Endothelial cell of umbilical vein (primary cell): ENCODE measurements around the gene CDC20B. TPM values are rescaled to one million over a fixed set of nuclear protein-coding genes. Genes with fewer than 3 reads are reported as not detected.

Source experiments
- BruUV-seq: library from RNA; stranded (reverse); fragments of 400-500 nt; replicated peaks from 2 replicates; lab custom pipeline; 2021; lab: Mats Ljungman, UMichigan
- CTCF ChIA-PET: fragments of 300-600, 350-600 bp; sonication (Branson Sonifier 250); formaldehyde crosslinking; loops from one replicate; lab custom pipeline; 2021; ENCODE audit warnings: antibody characterized with exemption, inconsistent platforms; lab: Charles Lee
- POLR2A ChIA-PET: fragments of 300-600, 350-600 bp; sonication (Branson Sonifier 250); formaldehyde crosslinking; loops from one replicate; lab custom pipeline; 2021; ENCODE audit warnings: antibody characterized with exemption, inconsistent platforms; lab: Charles Lee
- DNase-seq: peaks from one replicate; pipeline ENCODE4 v3.0.0-alpha.2; 2011; ENCODE audit warnings: low read depth, low spot score
- FAIRE-seq: peaks from 2 replicates; lab custom pipeline; 2011; peaks lifted over from hg19 to GRCh38; lab: Jason Lieb, UNC
- H2AFZ ChIP-seq: 2 replicates; pipeline ENCODE4 v1.6.0; 2012; ENCODE audit warnings: low read depth, low read length, control low read depth, inconsistent platforms
- H3K27ac ChIP-seq: 2 replicates; pipeline ENCODE4 v1.5.1; 2011; ENCODE audit warnings: low read depth, mild to moderate bottlenecking, control low read depth, low read length, moderate library complexity; ENCODE audit not compliant: insufficient read depth
- H3K27me3 ChIP-seq, 2 experiments: 2 replicates each; pipeline versions ENCODE4 v1.6.0 to v1.6.1; 2011; ENCODE audit warnings: low read length in 2 of 2, mixed read lengths in 1 of 2; ENCODE audit not compliant: control insufficient read depth in 2 of 2, insufficient read depth in 2 of 2
- H3K36me3 ChIP-seq, 2 experiments: 2 replicates in 1 of 2; 3 replicates in 1 of 2; pipeline ENCODE4 v1.5.1; 2011; ENCODE audit warnings: low read length in 2 of 2, mild to moderate bottlenecking in 1 of 2, moderate library complexity in 1 of 2; ENCODE audit not compliant: control insufficient read depth in 2 of 2, insufficient read depth in 2 of 2; ENCODE audit errors: extremely low read depth in 1 of 2
- H3K4me1 ChIP-seq: 3 replicates; pipeline ENCODE4 v1.5.1; 2011; ENCODE audit warnings: mild to moderate bottlenecking, low read length; ENCODE audit not compliant: control insufficient read depth, insufficient read depth; ENCODE audit errors: extremely low read depth
- H3K4me2 ChIP-seq: 2 replicates; pipeline ENCODE4 v1.6.1; 2011; ENCODE audit warnings: low read length, control low read depth, mixed read lengths; ENCODE audit not compliant: insufficient read depth
- H3K4me3 ChIP-seq, 3 experiments: fragments of 200-600 bp in 1 of 3; sonication (generic), shearing (Covaris generic) in 1 of 3; replicated peaks in 1 of 3; 2 replicates each; pipeline ENCODE4 v1.5.1; 2011 to 2016; ENCODE audit warnings: control low read depth in 3 of 3, low read length in 3 of 3, mild to moderate bottlenecking in 2 of 3, inconsistent platforms in 1 of 3, low read depth in 1 of 3, moderate library complexity in 1 of 3; ENCODE audit not compliant: insufficient read depth in 1 of 3
- H3K79me2 ChIP-seq: 2 replicates; pipeline ENCODE4 v1.6.0; 2012; ENCODE audit warnings: low read length, inconsistent platforms; ENCODE audit not compliant: control insufficient read depth, insufficient read depth
- H3K9ac ChIP-seq: replicated peaks from 2 replicates; pipeline ENCODE3; 2011; ENCODE audit warnings: low read length, control low read depth; ENCODE audit not compliant: insufficient read depth; ENCODE audit errors: extremely low read depth
- H3K9me1 ChIP-seq: replicated peaks from 3 replicates; pipeline ENCODE4 v1.6.0; 2011; ENCODE audit warnings: mild to moderate bottlenecking, low read length; ENCODE audit not compliant: control insufficient read depth, insufficient read depth; ENCODE audit errors: extremely low read depth
- H3K9me3 ChIP-seq: replicated peaks from 2 replicates; pipeline ENCODE4 v1.5.1; 2012; ENCODE audit warnings: low read length, inconsistent platforms; ENCODE audit not compliant: control insufficient read depth, insufficient read depth
- H4K20me1 ChIP-seq: replicated peaks from 2 replicates; pipeline ENCODE3; 2011; ENCODE audit warnings: mild to moderate bottlenecking, low read length; ENCODE audit not compliant: control insufficient read depth, insufficient read depth; ENCODE audit errors: extremely low read depth
- CTCF ChIP-seq, 2 donors: IDR thresholded peaks; 1 replicate in 1 of 2; 2 replicates in 1 of 2; pipeline ENCODE4 v1.5.1; 2011; ENCODE audit warnings: low read length in 2 of 2, mild to moderate bottlenecking in 2 of 2, moderate library complexity in 2 of 2, control low read depth in 1 of 2, inconsistent platforms in 1 of 2, low read depth in 1 of 2; ENCODE audit not compliant: insufficient read depth in 1 of 2; ENCODE audit errors: extremely low read depth in 1 of 2
- EZH2 ChIP-seq: IDR thresholded peaks from 2 replicates; pipeline ENCODE4 v1.6.1; 2012; ENCODE audit warnings: borderline replicate concordance, low read depth, mild to moderate bottlenecking, moderate library complexity, low read length, inconsistent platforms; ENCODE audit not compliant: severe bottlenecking
- GATA2 ChIP-seq: IDR thresholded peaks from 2 replicates; pipeline ENCODE4 v1.7.0; 2011; ENCODE audit warnings: low read depth, mild to moderate bottlenecking, moderate library complexity, mixed read lengths, low read length; ENCODE audit not compliant: insufficient read length, insufficient read depth
- POLR2A ChIP-seq: IDR thresholded peaks from 2 replicates; pipeline ENCODE4 v1.6.1; 2012; ENCODE audit warnings: low read depth, mild to moderate bottlenecking, control low read depth, low read length
- dilution Hi-C: fragments of 300-500 bp; cut with MboI; formaldehyde crosslinking; loops from one replicate; pipeline ENCODE4 v1.15.0; 2019; ENCODE audit warnings: low sequenced_read_pairs; ENCODE audit not compliant: extremely low pct_ligation_motif_present
- intact Hi-C: fragments of 100-400 bp; cut with micrococcal nuclease; formaldehyde crosslinking; loops from one replicate; pipeline ENCODE4 v1.10.0; 2022
- polyA plus RNA-seq, 4 experiments: library from polyadenylated mRNA; depleted of rRNA in 3 of 4; stranded (reverse) in 3 of 4; unstranded in 1 of 4; fragments of >200 nt; gene quantifications; 2 replicates each; pipeline versions ENCODE4 v1.2.1 to v1.2.3, GENCODE V29; 2011 to 2012; ENCODE audit warnings: missing spikeins in 1 of 4
- total RNA-seq: library from RNA; stranded (reverse); gene quantifications from 2 replicates; pipeline ENCODE4 v1.2.3, GENCODE V29; 2021

The CDC20B gene
- total and polyA plus RNA-seq, 2 donors (not counting 3 experiments of a cell fraction or from before 2014, with no cell fraction given) = 0.22 TPM

GRCh38 chr5:55205001-55205400 is 32.0 kb upstream of the CDC20B start:
- Histone ChIP-seq H3K27ac (no peak overlapping the region), H3K27me3 (peaks cover 11 to 25% of the 10 kb centered on the region in 2 experiments), H3K9me1 (no peaks in the 10 kb centered on the region), H3K4me2 (no peak overlapping the region), H3K9ac (no peak overlapping the region), H4K20me1 (no peaks in the 10 kb centered on the region), H2AFZ (no peak overlapping the region), H3K36me3 (no peaks in the 10 kb centered on the region), H3K79me2 (no peaks in the 10 kb centered on the region), H3K4me3 (no peak overlapping the region), H3K9me3 (no peaks in the 10 kb centered on the region), H3K4me1 (no peaks in the 10 kb centered on the region)
- DNase-seq = no peak
- CTCF ChIA-PET = no interaction called here
- dilution Hi-C loops (no loop called here), intact Hi-C loops (no loop called here)
- BruUV-seq = no TSS peak
- POLR2A ChIA-PET = no interaction called here
- TF ChIP-seq POLR2A (no peak), GATA2 (no peak), EZH2 (no peak)
- no peak for FAIRE-seq

- Histone ChIP-seq H3K79me2 (no peaks in the 10 kb centered on the region), H3K9ac (no peak overlapping the region), H3K4me2 (no peak overlapping the region), H3K4me1 (no peaks in the 10 kb centered on the region), H4K20me1 (no peaks in the 10 kb centered on the region), H3K4me3 (no peak overlapping the region), H3K27me3 (peaks cover 42 to 54% of the 10 kb centered on the region in 2 experiments), H2AFZ (no peak overlapping the region), H3K9me1 (no peaks in the 10 kb centered on the region), H3K36me3 (no peaks in the 10 kb centered on the region), H3K27ac (no peak overlapping the region), H3K9me3 (no peaks in the 10 kb centered on the region)
- ChIA-PET CTCF (interaction anchor here (1.0 to 1.4 kb wide), 4 partner anchors 8 to 24 kb away, joined by 3 to 6 read pairs (median 3); no protein-coding TSS in a partner anchor), POLR2A (no interaction called here)
- DNase-seq (no peak), FAIRE-seq (no peak)
- TF ChIP-seq GATA2 (no peak), CTCF (IDR thresholded peaks at IDR 0.05; ENCODE audit: extremely low read depth in 1 of 2, insufficient read depth in 1 of 2, low read depth in 1 of 2, low read length in 2 of 2) (no peak)
- intact Hi-C loops (no loop called here), dilution Hi-C loops (no loop called here)
- no TSS peak for BruUV-seq
Measured at GRCh38 chr5:55191165-55191564, 18.2 kb upstream of the CDC20B start.
